H1 (cell line): Measurements from ENCODE around the gene SAXO1. TPM values are rescaled to one million over a fixed set of nuclear protein-coding genes. Genes with fewer than 3 reads are reported as not detected.

ENCODE experiments used
- CTCF ChIA-PET: fragments of 300-600 bp; sonication (Branson Sonifier 250); formaldehyde crosslinking; loops from one replicate; lab custom pipeline; 2021; ENCODE audit not compliant: partially characterized antibody; lab: Charles Lee
- POLR2A ChIA-PET: fragments of 300-600 bp; sonication (Branson Sonifier 250); formaldehyde crosslinking; loops from one replicate; lab custom pipeline; 2021; ENCODE audit warnings: inconsistent platforms; ENCODE audit not compliant: partially characterized antibody; lab: Charles Lee
- DNase-seq, 2 experiments: peaks; one replicate each; pipeline versions ENCODE4 v3.0.0 to v3.0.0-alpha.2; 2010 to 2022; ENCODE audit warnings: low spot score in 2 of 2, low read depth in 1 of 2, mixed read lengths in 1 of 2
- FAIRE-seq: peaks from 2 replicates; lab custom pipeline; 2011; peaks lifted over from hg19 to GRCh38; lab: Jason Lieb, UNC
- H2AFZ ChIP-seq: 2 replicates; pipeline ENCODE4 v1.8.1; 2012; ENCODE audit warnings: low read length, inconsistent platforms
- H2AK5ac ChIP-seq: 2 replicates; pipeline ENCODE4 v1.6.1; 2013; ENCODE audit warnings: low read depth, low read length
- H2BK120ac ChIP-seq: replicated peaks from 2 replicates; pipeline ENCODE3; 2013; ENCODE audit warnings: low read depth, low read length, inconsistent platforms
- H2BK12ac ChIP-seq: 2 replicates; pipeline ENCODE4 v1.6.1; 2013; ENCODE audit warnings: low read depth, low read length
- H2BK15ac ChIP-seq: 2 replicates; pipeline ENCODE4 v1.6.1; 2013; ENCODE audit warnings: low read length
- H2BK20ac ChIP-seq: 2 replicates; pipeline ENCODE4 v1.6.1; 2013; ENCODE audit warnings: low read length
- H2BK5ac ChIP-seq: 2 replicates; pipeline ENCODE4 v1.6.1; 2013; ENCODE audit warnings: low read depth, low read length
- H3K14ac ChIP-seq: 2 replicates; pipeline ENCODE4 v1.6.1; 2013; ENCODE audit warnings: inconsistent platforms; ENCODE audit not compliant: insufficient read length
- H3K18ac ChIP-seq: 2 replicates; pipeline ENCODE4 v1.6.1; 2013; ENCODE audit warnings: low read length; ENCODE audit errors: extremely low read depth
- H3K23ac ChIP-seq: 2 replicates; pipeline ENCODE4 v1.6.1; 2013; ENCODE audit warnings: inconsistent platforms; ENCODE audit not compliant: insufficient read length
- H3K23me2 ChIP-seq: 2 replicates; pipeline ENCODE4 v1.6.1; 2013; ENCODE audit warnings: low read depth, low read length
- H3K27ac ChIP-seq: 2 replicates; pipeline ENCODE4 v1.6.1; 2011; ENCODE audit warnings: low read depth, low read length, inconsistent platforms
- H3K27me3 ChIP-seq, 4 experiments: replicated peaks in 1 of 4; 1 replicate in 1 of 4; 2 replicates in 3 of 4; pipeline versions ENCODE4 v1.6.1 to v1.8.1; 2011 to 2013; ENCODE audit warnings: low read length in 3 of 4, mild to moderate bottlenecking in 3 of 4, inconsistent platforms in 2 of 4, mixed read lengths in 2 of 4, moderate library complexity in 1 of 4; ENCODE audit not compliant: control insufficient read depth in 3 of 4, insufficient read depth in 3 of 4; ENCODE audit errors: extremely low read depth in 1 of 4
- H3K36me3 ChIP-seq, 4 experiments: 2 replicates each; pipeline versions ENCODE4 v1.6.1 to v1.8.1; 2011 to 2013; ENCODE audit warnings: mild to moderate bottlenecking in 4 of 4, low read length in 3 of 4, moderate library complexity in 2 of 4, control low read depth in 1 of 4, inconsistent platforms in 1 of 4; ENCODE audit not compliant: insufficient read depth in 4 of 4, control insufficient read depth in 2 of 4
- H3K4ac ChIP-seq: replicated peaks from 2 replicates; pipeline ENCODE3; 2013; ENCODE audit warnings: low read length, low read depth, mixed read lengths, inconsistent platforms; ENCODE audit not compliant: insufficient read length
- H3K4me1 ChIP-seq, 4 experiments: replicated peaks in 1 of 4; 1 replicate in 1 of 4; 2 replicates in 3 of 4; pipeline versions ENCODE4 v1.6.1 to v1.8.1; 2011 to 2013; ENCODE audit warnings: low read length in 3 of 4, inconsistent platforms in 2 of 4, mixed read lengths in 1 of 4; ENCODE audit not compliant: insufficient read depth in 4 of 4, control insufficient read depth in 3 of 4
- H3K4me2 ChIP-seq, 2 experiments: 2 replicates each; pipeline versions ENCODE4 v1.6.1 to v1.8.1; 2011 to 2013; ENCODE audit warnings: low read depth in 2 of 2, low read length in 2 of 2, control low read depth in 1 of 2, inconsistent platforms in 1 of 2, mild to moderate bottlenecking in 1 of 2; ENCODE audit not compliant: insufficient read depth in 1 of 2
- H3K4me3 ChIP-seq, 4 experiments: fragments of 200-600, 300-600 bp in 1 of 4; sonication (generic), shearing (Covaris generic), sonication (Bioruptor Twin) in 1 of 4; 2 replicates each; pipeline versions ENCODE4 v1.5.1 to v1.8.1; 2011 to 2016; ENCODE audit warnings: low read length in 4 of 4, low read depth in 3 of 4, control low read depth in 2 of 4, inconsistent platforms in 2 of 4, mild to moderate bottlenecking in 2 of 4, mixed read lengths in 1 of 4, moderate library complexity in 1 of 4; ENCODE audit not compliant: insufficient read depth in 2 of 4; ENCODE audit errors: extremely low read depth in 1 of 4
- H3K56ac ChIP-seq: replicated peaks from 2 replicates; pipeline ENCODE3; 2013; ENCODE audit warnings: low read depth, mild to moderate bottlenecking, mixed read lengths, low read length, inconsistent platforms; ENCODE audit not compliant: insufficient read length
- H3K79me1 ChIP-seq: 2 replicates; pipeline ENCODE4 v1.6.1; 2013; ENCODE audit warnings: low read depth, low read length, control low read depth
- H3K79me2 ChIP-seq, 2 experiments: 2 replicates each; pipeline versions ENCODE4 v1.6.1 to v1.8.1; 2012 to 2013; ENCODE audit warnings: low read length in 2 of 2, mild to moderate bottlenecking in 2 of 2, inconsistent platforms in 1 of 2; ENCODE audit not compliant: insufficient read depth in 2 of 2, control insufficient read depth in 1 of 2
- H3K9ac ChIP-seq, 4 experiments: replicated peaks in 1 of 4; 1 replicate in 1 of 4; 2 replicates in 3 of 4; pipeline versions ENCODE4 v1.6.1 to v1.8.1; 2011 to 2013; ENCODE audit warnings: low read depth in 3 of 4, low read length in 3 of 4, control low read depth in 2 of 4, mild to moderate bottlenecking in 2 of 4, moderate library complexity in 2 of 4, inconsistent platforms in 1 of 4; ENCODE audit errors: extremely low read depth in 1 of 4
- H3K9me3 ChIP-seq, 2 experiments: 2 replicates each; pipeline versions ENCODE4 v1.6.1 to v1.8.1; 2012 to 2013; ENCODE audit warnings: mild to moderate bottlenecking in 2 of 2, moderate library complexity in 2 of 2, control low read depth in 1 of 2, inconsistent platforms in 1 of 2, low read depth in 1 of 2, low read length in 1 of 2, mixed read lengths in 1 of 2; ENCODE audit not compliant: insufficient read depth in 2 of 2
- H4K20me1 ChIP-seq, 2 experiments: replicated peaks in 1 of 2; 2 replicates each; pipeline versions ENCODE3 to v1.8.1; 2011 to 2013; ENCODE audit warnings: inconsistent platforms in 2 of 2, low read length in 2 of 2, mild to moderate bottlenecking in 1 of 2; ENCODE audit not compliant: insufficient read depth in 2 of 2, control insufficient read depth in 1 of 2
- H4K5ac ChIP-seq: 2 replicates; pipeline ENCODE4 v1.6.1; 2013; ENCODE audit warnings: low read length, low read depth, mixed read lengths, inconsistent platforms; ENCODE audit not compliant: insufficient read length
- H4K8ac ChIP-seq: 2 replicates; pipeline ENCODE4 v1.8.0; 2013; ENCODE audit warnings: mild to moderate bottlenecking, moderate library complexity, low read length, inconsistent platforms; ENCODE audit not compliant: insufficient read depth; ENCODE audit errors: extremely low read depth
- H4K91ac ChIP-seq: replicated peaks from 2 replicates; pipeline ENCODE3; 2013; ENCODE audit warnings: low read length, mixed read lengths, inconsistent platforms; ENCODE audit not compliant: insufficient read length
- BCL11A ChIP-seq, 2 experiments: IDR thresholded peaks; one replicate each; pipeline ENCODE4 v1.6.1; 2011; ENCODE audit warnings: low read depth in 2 of 2, low read length in 2 of 2, mild to moderate bottlenecking in 2 of 2
- CREB1 ChIP-seq: IDR thresholded peaks from 2 replicates; pipeline ENCODE4 v1.6.1; 2012; ENCODE audit warnings: inconsistent platforms
- FOSL1 ChIP-seq: IDR thresholded peaks from 2 replicates; pipeline ENCODE4 v1.6.1; 2011; ENCODE audit warnings: mild to moderate bottlenecking, low read depth, low read length, moderate library complexity; ENCODE audit not compliant: insufficient read depth
- GABPA ChIP-seq: IDR thresholded peaks from 2 replicates; pipeline ENCODE4 v1.6.1; 2011; ENCODE audit warnings: mild to moderate bottlenecking, low read length, moderate library complexity, borderline replicate concordance; ENCODE audit not compliant: insufficient read depth
- MAFK ChIP-seq: IDR thresholded peaks from 2 replicates; pipeline ENCODE4 v1.6.1; 2012; ENCODE audit warnings: low read depth, mild to moderate bottlenecking, improper control_type of control experiment, low read length
- RBBP5 ChIP-seq: IDR thresholded peaks from 2 replicates; pipeline ENCODE4 v1.7.1; 2012; ENCODE audit warnings: low read depth, mild to moderate bottlenecking, inconsistent platforms, low read length, moderate library complexity, borderline replicate concordance
- SAP30 ChIP-seq: fragments of 300-600 bp; sonication (generic); IDR thresholded peaks from 2 replicates; pipeline ENCODE4 v1.7.1; 2012; ENCODE audit warnings: low read length, moderate library complexity, mild to moderate bottlenecking, inconsistent platforms; ENCODE audit not compliant: insufficient read depth, insufficient replicate concordance
- WGBS, 2 experiments: shearing (Covaris generic) in 1 of 2; methylation state at CpG; one replicate each; pipeline versions ENCODE4 v1.1.6 to v1.1.7; 2013 to 2015; ENCODE audit warnings: low lambda C conversion rate in 2 of 2, mixed read lengths in 2 of 2, inconsistent platforms in 1 of 2, low coverage in 1 of 2, missing lambda C conversion rate in 1 of 2; ENCODE audit not compliant: insufficient replicate concordance in 2 of 2, insufficient coverage in 1 of 2, insufficient read length in 1 of 2; ENCODE audit errors: extremely low coverage in 1 of 2, missing lambda C conversion rate in 1 of 2; 5-methylcytosine and 5-hydroxymethylcytosine counted together
- polyA plus RNA-seq, 7 experiments: library from polyadenylated mRNA; depleted of rRNA in 3 of 7; stranded (reverse) in 5 of 7; unstranded in 2 of 7; fragments of >200 nt in 5 of 7; fragments of 200-250 nt in 2 of 7; gene quantifications; 1 replicate in 5 of 7; 2 replicates in 1 of 7; 4 replicates in 1 of 7; pipeline versions ENCODE4 v1.2.1 to v1.2.3, GENCODE V29; 2011 to 2013; ENCODE audit warnings: missing spikeins in 2 of 7, mixed read lengths in 2 of 7
- total RNA-seq: library from RNA; stranded (reverse); fragmentation: NEBNext Ultra II Directional; extraction: Animal tissue kit (Norgen Biotek cat#: 25700); gene quantifications from 2 replicates; pipeline ENCODE4 v1.2.1, GENCODE V29; 2021

Gene SAXO1
- total and polyA plus RNA-seq, 2 of the 8 experiments (the other 6 are each of a cell fraction or from before 2014, with no cell fraction given) = 0.11 to 0.20 TPM

DNA sequence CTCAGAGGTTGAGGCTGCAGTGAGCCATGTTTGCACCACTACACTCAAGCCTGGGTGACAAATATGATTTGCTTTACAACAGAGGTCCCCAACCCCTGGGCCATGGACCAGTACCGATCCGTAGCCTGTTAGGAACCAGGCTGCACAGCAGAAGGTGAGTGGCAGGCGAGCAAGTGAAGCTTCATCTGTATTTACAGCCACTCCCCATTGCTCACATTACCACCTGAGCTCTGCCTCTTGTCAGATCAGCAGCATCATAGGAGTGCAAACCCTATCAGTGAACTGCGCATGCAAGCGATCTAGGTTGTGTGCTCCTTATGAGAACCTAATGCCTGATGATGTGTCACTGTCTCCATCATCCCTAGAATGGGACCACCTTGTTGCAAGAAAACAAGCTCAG, 42.5 kb downstream of the SAXO1 start:
- Histone ChIP-seq H3K9ac (no peak overlapping the region), H4K5ac (no peak overlapping the region), H3K4me2 (no peak overlapping the region), H3K56ac (no peak overlapping the region), H3K4ac (no peak overlapping the region), H2BK5ac (no peak overlapping the region), H3K4me1 (no peaks in the 10 kb centered on the region), H3K18ac (no peak overlapping the region), H2AK5ac (no peak overlapping the region), H3K14ac (no peak overlapping the region), H3K27ac (no peak overlapping the region), H2BK15ac (no peak overlapping the region), H3K79me2 (no peaks in the 10 kb centered on the region), H4K20me1 (no peaks in the 10 kb centered on the region), H2BK12ac (no peak overlapping the region), H4K91ac (no peak overlapping the region), H3K23me2 (no peaks in the 10 kb centered on the region), H2BK120ac (no peak overlapping the region), H2BK20ac (no peak overlapping the region), H3K23ac (no peak overlapping the region), H3K9me3 (no peaks in the 10 kb centered on the region; a peak in 1 of 4 replicates), H3K79me1 (no peaks in the 10 kb centered on the region), H4K8ac (no peak overlapping the region), H3K36me3 (no peaks in the 10 kb centered on the region), H3K27me3 (no peaks in the 10 kb centered on the region), H2AFZ (no peak overlapping the region), H3K4me3 (no peak overlapping the region)
- DNase-seq (no peak), FAIRE-seq (no peak)
- CTCF ChIA-PET = no interaction called here
- POLR2A ChIA-PET = no interaction called here
- WGBS, 2 experiments = 98% methylated on average over 5 of the region's 5 CpGs; no CpG with 5 or more reads in 1 of the 2 experiments
- TF ChIP-seq CREB1 = no peak
- TF ChIP-seq MAFK = no peak
- no peak for TF ChIP-seq BCL11A (IDR thresholded peaks at IDR 0.05; ENCODE audit: low read depth in 2 of 2, low read length in 2 of 2)
- no peak for TF ChIP-seq SAP30
- no peak for TF ChIP-seq RBBP5
- TF ChIP-seq GABPA = no peak
- TF ChIP-seq FOSL1 = no peak
